SU-DHL-6 (cell line): ENCODE results near the gene CTNNA2.

Source experiments
- CTCF ChIP-seq: fragments of 200-600 bp; sonication (generic); IDR thresholded peaks from one replicate; pipeline ENCODE4 v1.5.1; 2017; ENCODE audit warnings: antibody characterized with exemption, mild to moderate bottlenecking, low read length, moderate library complexity; ENCODE audit not compliant: insufficient read depth, poor library complexity, severe bottlenecking
- EZH2phosphoT487 ChIP-seq: fragments of 200-600 bp; sonication (generic), shearing (Covaris generic); conservative IDR thresholded peaks from 2 replicates; pipeline ENCODE4 v1.6.1; 2018; ENCODE audit warnings: mild to moderate bottlenecking, antibody characterized with exemption, low read length, moderate library complexity, mixed read lengths

DNA sequence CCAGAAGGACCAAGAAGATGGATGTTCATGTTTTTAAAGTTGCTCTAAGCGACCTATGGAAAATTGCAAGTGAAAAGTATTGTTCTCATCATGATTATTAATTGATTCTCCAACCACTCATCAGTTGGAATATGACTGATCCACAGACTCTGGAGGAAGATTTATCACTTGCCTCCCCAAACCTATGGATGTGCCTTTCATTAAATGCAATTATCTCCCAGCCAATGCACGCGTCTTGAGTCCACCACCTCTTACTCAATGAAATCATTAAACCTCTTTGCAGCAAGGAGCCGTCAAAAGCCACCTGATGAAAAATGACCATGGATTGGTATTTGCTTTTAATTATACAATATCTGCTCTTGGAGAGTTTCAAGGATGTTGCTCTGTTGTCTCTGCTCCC lies 626.1 kb downstream of the CTNNA2 start:
- no peak for TF ChIP-seq CTCF
- no peak for TF ChIP-seq EZH2phosphoT487
